Umbilical cord (tissue), 2 donors: ENCODE data around the gene SCO1. TPM values are rescaled to one million over a fixed set of nuclear protein-coding genes. Genes with fewer than 3 reads are reported as not detected.
A peak's percentile ranks its signal among the peaks of the same experiment; 100 is the strongest.
"Not testable (repeated sequence)": the region's sequence is repeated elsewhere in the genome, so short reads cannot be mapped to it uniquely, and the experiment has no call there.

Source experiments
- DNase-seq: peaks from one replicate; pipeline ENCODE4 v3.0.0-alpha.2; 2015; ENCODE audit warnings: low spot score
- total RNA-seq: library from RNA; depleted of rRNA; stranded (reverse); fragments of >200 nt; gene quantifications from one replicate; pipeline ENCODE4 v1.2.3, GENCODE V29; 2014; ENCODE audit warnings: low replicate concordance; ENCODE audit not compliant: insufficient read depth

SCO1 gene
- total RNA-seq, result 57.8 TPM

GRCh38 chr17:10697092-10698081, at the start of gene SCO1, which contains the start of gene ADPRM:
Gene SCO1 (minus strand): TSS chr17:10697533. CDS start chr17:10697507, 26 bp downstream.
Gene ADPRM (plus strand): TSS chr17:10697594. CDS start chr17:10704927, 7,333 bp downstream.
- DNase-seq, result peak; percentile 98

DNA sequence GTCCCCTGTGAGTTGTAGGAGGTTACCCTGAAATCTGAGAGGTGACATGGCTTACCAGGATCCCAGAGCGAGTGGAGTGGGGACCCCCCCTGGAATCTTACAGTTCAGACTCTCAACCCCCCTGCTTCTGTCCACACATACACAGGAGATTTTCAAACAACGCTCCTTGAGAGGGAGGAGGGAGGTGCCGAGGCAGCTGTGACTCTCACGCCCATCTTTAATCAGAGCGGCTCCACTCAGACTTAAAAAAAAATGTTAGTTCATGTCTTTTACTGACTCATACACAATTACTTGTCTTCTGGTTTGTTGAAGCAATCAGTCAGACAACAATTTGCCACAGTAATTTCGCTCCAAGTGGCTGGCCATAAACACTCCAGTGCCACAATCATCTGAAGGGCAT, 47.9 kb upstream of the SCO1 start:
- peak; percentile 29 for DNase-seq

DNA sequence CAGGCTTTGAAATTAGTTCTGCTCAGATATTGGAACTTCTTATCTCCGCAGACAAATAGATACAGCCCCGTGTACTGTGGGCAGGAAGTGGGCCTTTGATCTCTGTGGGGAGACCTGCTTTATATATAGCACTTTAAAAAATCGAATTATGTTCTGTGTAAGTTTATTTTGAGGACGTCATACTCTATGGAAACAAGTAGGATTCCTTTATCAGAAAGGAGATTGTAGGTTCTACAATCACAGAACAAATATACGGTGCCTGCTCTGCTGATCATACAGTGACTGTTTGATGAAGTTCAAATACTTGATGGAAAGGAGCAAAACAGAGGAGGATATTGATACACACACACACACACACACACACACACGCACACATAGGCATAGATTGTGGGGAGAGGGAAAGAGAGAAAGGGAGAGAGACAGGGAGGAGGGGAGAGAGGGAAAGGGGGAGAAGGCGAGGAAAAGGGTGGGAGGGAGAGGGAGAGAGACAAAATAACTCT, 47.2 kb upstream of the SCO1 start:
- no peak for DNase-seq

DNA sequence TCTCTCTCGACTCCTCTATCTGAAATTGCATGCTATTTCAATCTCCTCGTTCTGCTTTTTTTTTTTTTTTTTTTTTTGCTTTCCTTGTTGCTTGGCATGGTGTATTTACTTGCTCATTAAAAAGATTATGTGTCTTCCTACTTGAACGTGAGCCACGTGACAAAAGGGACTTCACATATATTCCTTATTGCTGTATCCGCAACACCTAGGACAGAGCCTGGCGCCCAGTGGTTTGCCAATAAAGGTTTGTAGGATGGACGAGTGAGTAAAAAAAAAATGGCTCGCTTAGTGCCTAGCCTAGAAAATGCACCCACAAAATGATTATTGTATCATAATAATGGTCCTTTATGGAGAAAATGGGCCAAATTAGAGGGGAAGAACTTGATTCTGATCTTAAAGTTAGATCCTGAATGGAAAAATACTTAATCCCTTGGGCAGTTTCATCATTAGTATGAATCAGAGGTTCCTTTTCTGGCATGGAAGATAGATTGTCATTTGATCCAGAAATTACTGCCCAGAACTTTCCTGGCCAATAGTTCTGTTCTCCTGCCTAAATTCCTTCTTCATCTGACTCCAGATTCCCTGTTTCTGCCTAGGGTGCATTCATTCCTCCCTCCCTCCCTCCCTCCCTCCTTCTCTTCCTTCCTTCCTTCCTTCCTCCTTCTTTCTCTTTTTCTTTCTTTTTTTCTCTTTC, 46.1 kb upstream of the SCO1 start:
- DNase-seq, result no peak

- DNase-seq, result no peak
These were observed 45.1 kb upstream of the SCO1 start for GRCh38 chr17:10742431-10742830.

- no peak for DNase-seq
These were observed 44.2 kb upstream of the SCO1 start for GRCh38 chr17:10741416-10742135.

GRCh38 chr17:10739386-10739785, 42.1 kb upstream of the SCO1 start:
- DNase-seq, result no peak

DNA sequence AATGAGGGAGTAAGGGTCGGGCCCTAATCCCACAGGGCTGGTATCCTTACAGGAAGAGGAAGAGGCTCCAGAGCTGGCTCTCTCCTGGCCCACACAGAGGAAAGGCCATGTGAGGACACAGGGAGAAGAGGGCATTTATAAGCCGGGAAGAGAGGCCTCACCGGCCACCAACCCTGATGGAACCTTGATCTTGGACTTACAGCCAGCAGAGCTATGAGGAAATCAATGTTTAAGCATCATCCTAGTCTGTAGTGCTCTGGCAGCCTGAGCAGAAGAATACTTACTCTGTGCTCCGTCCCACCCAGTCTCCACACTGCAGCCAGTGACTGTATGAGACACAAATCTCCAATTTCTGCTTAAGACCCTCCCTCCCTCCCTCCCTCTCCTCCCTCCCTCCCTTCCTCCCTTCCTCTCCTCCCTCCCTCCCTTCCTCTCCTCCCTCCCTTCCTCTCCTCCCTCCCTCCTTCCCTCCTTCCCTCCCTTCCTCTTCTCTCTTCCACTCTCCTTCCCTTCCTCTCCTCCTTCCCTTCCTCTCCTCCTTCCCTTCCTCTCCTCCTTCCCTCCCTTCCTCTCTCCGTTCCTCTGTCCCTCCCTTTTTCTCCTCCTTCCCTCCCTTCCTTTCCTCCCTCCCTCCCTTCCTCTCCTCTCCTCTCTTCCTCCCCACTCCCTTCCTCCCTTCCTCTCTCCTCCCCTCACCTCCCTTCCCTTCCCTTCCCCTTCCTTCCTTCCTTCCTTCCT, 41.4 kb upstream of the SCO1 start:
- peak; percentile 52 for DNase-seq

- DNase-seq, result no peak
These were observed 40.4 kb upstream of the SCO1 start for GRCh38 chr17:10737736-10738135.

- peak; percentile 77 for DNase-seq
These were observed 39.9 kb upstream of the SCO1 start for GRCh38 chr17:10737168-10737622.

GRCh38 chr17:10735821-10736220, 38.5 kb upstream of the SCO1 start:
- no peak for DNase-seq

DNA sequence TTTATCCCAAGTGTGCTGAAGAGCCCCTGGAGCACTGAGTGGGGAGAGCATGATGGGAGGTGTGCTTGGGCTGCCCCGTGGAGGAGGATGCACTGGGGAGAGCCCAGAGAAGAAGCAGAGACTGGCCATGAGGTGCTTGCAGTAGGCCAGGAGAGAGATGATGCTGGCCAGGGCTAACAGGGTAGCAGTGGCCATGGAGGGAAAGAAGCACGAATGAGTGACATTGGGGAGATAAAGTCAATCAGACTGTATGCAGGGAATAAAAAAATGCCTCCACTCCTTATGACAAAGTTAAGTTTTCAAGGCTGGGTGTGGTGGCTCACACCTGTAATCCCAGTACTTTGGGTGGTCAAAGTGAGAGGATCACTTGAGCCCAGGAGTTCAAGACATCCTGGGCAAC, 37.9 kb upstream of the SCO1 start:
- DNase-seq, result no peak

DNA sequence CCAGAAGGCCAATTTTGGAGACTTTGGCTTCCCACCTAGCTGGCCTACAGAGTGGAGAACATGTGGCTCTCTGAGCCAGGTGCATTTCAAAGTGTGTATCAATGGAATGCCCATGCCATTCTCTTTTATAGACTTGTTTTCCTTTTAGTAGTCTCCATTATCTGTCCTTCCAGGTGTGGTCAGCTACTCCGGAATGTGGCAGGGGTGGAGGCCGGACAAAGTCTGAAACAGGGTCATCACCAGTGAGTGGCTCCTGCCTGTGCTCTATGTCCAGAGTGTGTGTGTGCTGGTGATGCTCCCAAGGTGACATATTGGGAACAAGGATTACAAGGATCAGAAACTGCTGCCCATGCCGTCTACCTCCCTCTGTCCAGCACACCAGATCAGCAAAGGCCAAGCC, 36.3 kb upstream of the SCO1 start:
- no peak for DNase-seq

DNA sequence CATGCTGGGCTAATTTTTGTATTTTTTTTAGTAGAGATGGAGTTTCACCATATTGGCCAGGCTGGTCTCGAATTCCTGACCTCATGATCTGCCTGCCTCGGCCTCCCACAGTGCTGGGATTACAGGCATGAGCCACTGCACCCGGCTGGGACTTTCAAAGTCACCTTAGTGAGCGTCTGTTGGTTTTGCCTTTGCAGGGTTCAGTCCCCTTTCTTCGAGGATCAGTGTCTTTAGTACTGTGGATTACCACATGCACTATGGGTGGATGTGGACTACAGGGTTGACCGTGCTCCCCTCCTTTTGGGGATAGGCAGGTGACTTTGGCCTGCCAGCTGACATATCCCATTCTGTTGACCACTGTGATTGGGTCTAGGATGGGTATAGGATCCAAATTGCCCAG, 34.8 kb upstream of the SCO1 start:
- DNase-seq, result not testable (repeated sequence)

DNA sequence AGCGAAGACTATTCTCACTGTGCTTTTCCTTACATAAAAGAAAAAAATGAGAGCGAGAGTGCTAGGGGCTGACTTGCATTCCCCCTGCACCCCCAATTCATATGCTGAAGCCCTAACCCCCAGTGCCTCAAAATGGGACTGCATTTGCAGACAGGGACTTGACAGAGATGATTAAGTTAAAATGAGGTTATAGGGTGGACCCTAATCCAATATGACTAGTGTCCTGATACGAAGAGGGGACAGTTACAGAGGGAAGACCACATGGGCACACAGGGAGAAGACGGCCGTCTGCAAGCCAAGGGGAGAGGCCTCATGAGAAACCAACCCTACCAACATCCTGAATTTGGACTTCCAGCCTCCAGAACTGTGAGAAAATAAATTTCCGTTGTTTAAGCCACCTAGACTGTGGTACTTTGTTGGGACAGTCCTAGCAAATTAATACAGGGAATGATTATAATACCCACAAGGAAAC, 34.1 kb upstream of the SCO1 start:
- no peak for DNase-seq

DNA sequence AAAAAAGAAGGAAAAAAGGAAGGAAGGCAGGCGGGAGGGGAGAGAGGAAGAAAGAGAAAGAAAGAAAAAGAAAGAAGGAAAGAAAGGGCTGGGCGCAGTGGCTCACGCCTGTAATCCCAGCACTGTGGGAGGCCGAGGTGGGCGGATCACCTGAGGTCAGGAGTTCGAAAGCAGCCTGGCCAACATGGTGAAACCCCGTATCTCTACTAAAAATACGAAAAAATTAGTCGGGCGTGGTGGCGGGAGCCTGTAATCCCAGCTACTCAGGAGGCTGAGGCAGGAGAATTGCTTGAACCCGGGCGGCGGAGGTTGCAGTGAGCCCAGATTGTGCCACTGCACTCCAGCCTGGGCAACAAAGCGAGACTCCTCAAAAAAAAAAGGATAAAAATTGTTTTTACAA, 32.9 kb upstream of the SCO1 start:
- not testable (repeated sequence) for DNase-seq

- peak; percentile 82 for DNase-seq
These were observed 32.2 kb upstream of the SCO1 start, which contains the start of gene TMEM220 for GRCh38 chr17:10729334-10730193. Gene TMEM220 (minus strand): TSS chr17:10730023. CDS start chr17:10729851, 172 bp downstream.

DNA sequence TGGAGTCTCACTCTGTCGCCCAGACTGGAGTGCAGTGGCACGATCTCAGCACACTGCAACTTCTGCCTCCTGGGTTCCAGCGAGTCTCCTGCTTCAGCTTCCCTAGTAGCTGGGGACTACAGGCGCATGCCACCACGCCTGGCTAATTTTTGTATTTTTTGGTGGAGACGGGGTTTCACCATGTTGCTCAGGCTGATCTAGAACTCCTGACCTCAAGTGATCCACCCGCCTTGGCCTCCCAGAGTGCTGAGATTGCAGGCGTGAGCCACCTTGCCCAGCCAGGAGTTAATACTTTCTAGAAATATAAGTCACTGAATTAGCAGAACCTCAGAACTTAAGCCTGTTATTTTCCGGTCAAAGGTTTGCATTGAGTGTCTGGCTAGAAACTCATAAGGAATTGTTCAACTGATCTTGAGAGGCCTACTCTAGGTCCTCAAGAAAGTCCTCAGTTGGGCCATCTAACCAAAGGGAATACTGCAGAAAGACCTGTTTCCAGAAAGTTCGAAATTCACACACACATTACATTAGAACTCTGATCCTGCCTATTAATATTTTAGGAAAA, 31.1 kb upstream of the SCO1 start:
- no peak for DNase-seq

DNA sequence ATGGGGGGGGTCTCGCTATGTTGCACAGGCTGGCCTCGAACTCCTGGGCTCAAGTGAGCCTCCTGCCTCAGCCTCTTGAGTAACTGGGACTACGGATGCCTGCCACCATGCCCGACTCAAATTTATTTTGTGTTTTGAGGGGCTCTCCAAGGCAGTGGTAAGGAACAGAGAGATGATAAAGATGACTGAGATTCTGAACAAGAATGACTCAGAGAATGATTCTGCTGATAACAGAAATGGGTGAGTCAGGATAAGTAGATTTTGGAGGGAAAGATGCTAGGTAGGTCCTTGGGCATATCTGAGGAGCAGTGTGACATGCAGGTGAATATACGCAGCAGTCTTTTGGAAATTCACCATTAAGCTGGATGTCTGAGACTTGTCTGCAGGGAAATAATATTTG, 29.9 kb upstream of the SCO1 start:
- DNase-seq, result no peak
